Naive B cell (primary cell): Measurements from ENCODE around the gene TMEM87B. TPM values are rescaled to one million over a fixed set of nuclear protein-coding genes. Genes with fewer than 3 reads are reported as not detected.

Experiments
- ATAC-seq, 2 donors: fragments of 150-1000 bp; cut with Tn5 transposase; 2 replicates each; pipeline ENCODE4 v1.10.0; 2021; ENCODE audit warnings: low read depth in 2 of 2, mild to moderate bottlenecking in 2 of 2, moderate library complexity in 2 of 2
- DNase-seq: peaks from one replicate; pipeline ENCODE4 v3.0.0; 2022
- H3K27ac Mint-ChIP-seq, 6 donors: one replicate each; pipeline ENCODE4 v1.8.0; 2020 to 2022; ENCODE audit warnings: mild to moderate bottlenecking in 6 of 6, mixed read lengths in 6 of 6, moderate library complexity in 5 of 6, inconsistent platforms in 2 of 6
- H3K27me3 Mint-ChIP-seq, 3 donors: one replicate each; pipeline ENCODE4 v1.8.0; 2021 to 2022; ENCODE audit warnings: mixed read lengths in 3 of 3, mild to moderate bottlenecking in 1 of 3
- H3K36me3 Mint-ChIP-seq, 2 donors: one replicate each; pipeline ENCODE4 v1.8.0; 2020 to 2022; ENCODE audit warnings: mixed read lengths in 2 of 2, inconsistent platforms in 1 of 2, mild to moderate bottlenecking in 1 of 2
- H3K4me1 Mint-ChIP-seq, 3 donors: one replicate each; pipeline ENCODE4 v1.8.0; 2020 to 2022; ENCODE audit warnings: mixed read lengths in 3 of 3, inconsistent platforms in 1 of 3, mild to moderate bottlenecking in 1 of 3, moderate library complexity in 1 of 3
- H3K4me3 Mint-ChIP-seq, 8 donors: one replicate each; pipeline ENCODE4 v1.8.0; 2020 to 2022; ENCODE audit warnings: mild to moderate bottlenecking in 8 of 8, mixed read lengths in 8 of 8, moderate library complexity in 8 of 8, inconsistent platforms in 2 of 8
- H3K9me3 Mint-ChIP-seq, 7 donors: one replicate each; pipeline ENCODE4 v1.8.0; 2020 to 2022; ENCODE audit warnings: mixed read lengths in 7 of 7, mild to moderate bottlenecking in 5 of 7, inconsistent platforms in 2 of 7, moderate library complexity in 1 of 7
- polyA plus RNA-seq, 6 donors: library from polyadenylated mRNA; unstranded; fragments of 300-500 nt; fragmentation: Illumina TruSeq; gene quantifications; one replicate each; pipeline ENCODE4 v1.2.3, GENCODE V29; 2021; ENCODE audit warnings: low read depth in 6 of 6

Gene TMEM87B
- 10 to 100 TPM in 1 of 6 donors, 1 to 10 TPM in 5; 5.3 to 12.6 (median 9.5) TPM for polyA plus RNA-seq

- peak within 1 kb of the TSS; percentile 84 to 99 (median 98) for H3K4me3 Mint-ChIP-seq
- ATAC-seq: peak; percentile 67 to 71
- H3K27ac Mint-ChIP-seq: peak within 1 kb of the TSS; percentile 87 to 99 (median 98)
- H3K36me3 Mint-ChIP-seq: peaks cover 0 to 4% of the 10 kb centered on the region in 2 donors
- peaks cover 0 to 2% (median 0%) of the 10 kb centered on the region in 7 donors for H3K9me3 Mint-ChIP-seq
- peaks cover 39 to 46% (median 43%) of the 10 kb centered on the region in 3 donors for H3K4me1 Mint-ChIP-seq
- DNase-seq: peak; percentile 93
- H3K27me3 Mint-ChIP-seq: peaks cover 0 to under 1% (median 0%) of the 10 kb centered on the region in 3 donors
Measured at GRCh38 chr2:112054847-112055729, at the start of gene TMEM87B. TSS of gene TMEM87B (plus strand) at chr2:112055269. CDS start at chr2:112055592, 323 bp downstream.

GRCh38 chr2:112005406-112006075 is 49.5 kb upstream of the TMEM87B start:
- H3K27me3 Mint-ChIP-seq: no peaks in the 10 kb centered on the region
- no peaks in the 10 kb centered on the region for H3K9me3 Mint-ChIP-seq
- H3K4me1 Mint-ChIP-seq: peaks cover 21 to 29% (median 24%) of the 10 kb centered on the region in 3 donors
- no peaks in the 10 kb centered on the region for H3K36me3 Mint-ChIP-seq
- H3K4me3 Mint-ChIP-seq: no peak overlapping the region
- ATAC-seq: no peak
- DNase-seq: no peak
- H3K27ac Mint-ChIP-seq: no peak overlapping the region

- Mint-ChIP-seq H3K36me3 (no peaks in the 10 kb centered on the region), H3K27ac (no peak overlapping the region), H3K4me1 (peaks cover 16 to 24% (median 19%) of the 10 kb centered on the region in 3 donors), H3K4me3 (no peak overlapping the region), H3K9me3 (no peaks in the 10 kb centered on the region), H3K27me3 (no peaks in the 10 kb centered on the region)
- ATAC-seq (no peak), DNase-seq (no peak)
Measured at GRCh38 chr2:112006076-112006410, 49.0 kb upstream of the TMEM87B start.

GRCh38 chr2:112007493-112007892 is 47.6 kb upstream of the TMEM87B start:
- ATAC-seq: no peak
- H3K9me3 Mint-ChIP-seq: no peaks in the 10 kb centered on the region

GRCh38 chr2:112008910-112009485 is 46.1 kb upstream of the TMEM87B start:
- H3K4me1 Mint-ChIP-seq: peaks cover 5 to 10% (median 7%) of the 10 kb centered on the region in 3 donors

More at GRCh38 chr2:112007493-112007892, 47.6 kb upstream of the TMEM87B start:
- Mint-ChIP-seq H3K27me3 (no peaks in the 10 kb centered on the region), H3K27ac (peak overlapping the region in 1 of 6 donors; percentile 29), H3K4me3 (no peak overlapping the region), H3K36me3 (no peaks in the 10 kb centered on the region), H3K4me1 (peaks cover 11 to 18% (median 12%) of the 10 kb centered on the region in 3 donors)
- DNase-seq: no peak

GRCh38 chr2:112010751-112011150 is 44.3 kb upstream of the TMEM87B start:
- Mint-ChIP-seq H3K27ac (peak overlapping the region in 1 of 6 donors; percentile 53), H3K9me3 (peaks cover 0 to 5% (median 0%) of the 10 kb centered on the region in 7 donors), H3K36me3 (no peaks in the 10 kb centered on the region), H3K27me3 (no peaks in the 10 kb centered on the region), H3K4me1 (peaks cover 0 to 2% (median 0%) of the 10 kb centered on the region in 3 donors), H3K4me3 (no peak overlapping the region)
- DNase-seq (no peak), ATAC-seq (no peak)

More at GRCh38 chr2:112008910-112009485, 46.1 kb upstream of the TMEM87B start:
- no peak for ATAC-seq
- Mint-ChIP-seq H3K9me3 (no peaks in the 10 kb centered on the region), H3K27me3 (no peaks in the 10 kb centered on the region), H3K27ac (no peak overlapping the region), H3K4me3 (no peak overlapping the region), H3K36me3 (no peaks in the 10 kb centered on the region)
- DNase-seq: no peak

- peaks cover 0 to 9% (median 2%) of the 10 kb centered on the region in 7 donors for H3K9me3 Mint-ChIP-seq
Measured at GRCh38 chr2:112012556-112012955, 42.5 kb upstream of the TMEM87B start.

GRCh38 chr2:112018846-112019245 is 36.2 kb upstream of the TMEM87B start:
- Mint-ChIP-seq H3K9me3 (peaks cover 0 to 9% (median 3%) of the 10 kb centered on the region in 7 donors), H3K27me3 (peaks cover 4 to 38% (median 27%) of the 10 kb centered on the region in 3 donors), H3K36me3 (no peaks in the 10 kb centered on the region), H3K4me3 (no peak overlapping the region), H3K4me1 (no peaks in the 10 kb centered on the region), H3K27ac (no peak overlapping the region)
- DNase-seq: no peak
- ATAC-seq: no peak

More at GRCh38 chr2:112012556-112012955, 42.5 kb upstream of the TMEM87B start:
- Mint-ChIP-seq H3K4me1 (no peaks in the 10 kb centered on the region), H3K27ac (no peak overlapping the region), H3K27me3 (peaks cover 4 to 11% (median 4%) of the 10 kb centered on the region in 3 donors), H3K4me3 (no peak overlapping the region), H3K36me3 (no peaks in the 10 kb centered on the region)
- ATAC-seq (no peak), DNase-seq (no peak)

- Mint-ChIP-seq H3K4me3 (no peak overlapping the region), H3K27me3 (peaks cover 4 to 38% (median 27%) of the 10 kb centered on the region in 3 donors), H3K27ac (no peak overlapping the region), H3K36me3 (no peaks in the 10 kb centered on the region), H3K4me1 (no peaks in the 10 kb centered on the region), H3K9me3 (peaks cover 0 to 9% (median 3%) of the 10 kb centered on the region in 7 donors)
- DNase-seq: no peak
- ATAC-seq: no peak
Measured at GRCh38 chr2:112019569-112019982, 35.5 kb upstream of the TMEM87B start.

GRCh38 chr2:112020561-112020960 is 34.5 kb upstream of the TMEM87B start:
- no peaks in the 10 kb centered on the region for H3K36me3 Mint-ChIP-seq
- H3K9me3 Mint-ChIP-seq: peaks cover 0 to 9% (median 0%) of the 10 kb centered on the region in 7 donors
- no peak overlapping the region for H3K27ac Mint-ChIP-seq
- no peak for DNase-seq
- peak overlapping the region in 1 of 8 donors; percentile 71 for H3K4me3 Mint-ChIP-seq
- H3K27me3 Mint-ChIP-seq: peaks cover 4 to 38% (median 27%) of the 10 kb centered on the region in 3 donors
- H3K4me1 Mint-ChIP-seq: no peaks in the 10 kb centered on the region
- ATAC-seq: no peak

GRCh38 chr2:112021290-112021689 is 33.8 kb upstream of the TMEM87B start:
- ATAC-seq (no peak), DNase-seq (no peak)
- Mint-ChIP-seq H3K4me3 (no peak overlapping the region), H3K36me3 (no peaks in the 10 kb centered on the region), H3K27me3 (peaks cover 3 to 38% (median 26%) of the 10 kb centered on the region in 3 donors), H3K4me1 (no peaks in the 10 kb centered on the region), H3K9me3 (peaks cover 0 to 9% (median 0%) of the 10 kb centered on the region in 7 donors), H3K27ac (no peak overlapping the region)

GRCh38 chr2:112021781-112022231 is 33.3 kb upstream of the TMEM87B start:
- no peak for ATAC-seq
- DNase-seq: no peak
- H3K36me3 Mint-ChIP-seq: no peaks in the 10 kb centered on the region
- peaks cover 0 to 38% (median 21%) of the 10 kb centered on the region in 3 donors for H3K27me3 Mint-ChIP-seq
- H3K27ac Mint-ChIP-seq: peak overlapping the region in 1 of 6 donors; percentile 64
- no peaks in the 10 kb centered on the region for H3K4me1 Mint-ChIP-seq
- H3K9me3 Mint-ChIP-seq: peaks cover 0 to 3% (median 0%) of the 10 kb centered on the region in 7 donors
- no peak overlapping the region for H3K4me3 Mint-ChIP-seq

GRCh38 chr2:112023707-112024106 is 31.4 kb upstream of the TMEM87B start:
- ATAC-seq (no peak), DNase-seq (no peak)
- Mint-ChIP-seq H3K4me3 (no peak overlapping the region), H3K27me3 (peaks cover 0 to 32% (median 12%) of the 10 kb centered on the region in 3 donors), H3K27ac (no peak overlapping the region), H3K9me3 (peaks cover 0 to 2% (median 0%) of the 10 kb centered on the region in 7 donors), H3K4me1 (no peaks in the 10 kb centered on the region), H3K36me3 (no peaks in the 10 kb centered on the region)
